GM10266 (cell line): ENCODE measurements around the gene USP8.
"Not testable (repeated sequence)": the region's sequence is repeated elsewhere in the genome, so short reads cannot be mapped to it uniquely, and the experiment has no call there.

ENCODE experiments used
- DNase-seq: peaks from one replicate; pipeline ENCODE4 v3.0.0; 2012; ENCODE audit errors: extremely low spot score
- CTCF ChIP-seq: IDR thresholded peaks from 2 replicates; pipeline ENCODE4 v1.5.1; 2012; ENCODE audit warnings: mild to moderate bottlenecking, low read depth; ENCODE audit not compliant: control insufficient read depth, insufficient read depth; ENCODE audit errors: missing control alignments

USP8 gene

GRCh38 chr15:50390554-50391264 lies 33.5 kb upstream of the USP8 start:
- no peak for DNase-seq
- TF ChIP-seq CTCF, result no peak

GRCh38 chr15:50391561-50391960 lies 32.6 kb upstream of the USP8 start:
- not testable (repeated sequence) for DNase-seq

GRCh38 chr15:50411870-50412269 lies 12.3 kb upstream of the USP8 start:
- no peak for DNase-seq
- no peak for TF ChIP-seq CTCF

- no peak for TF ChIP-seq CTCF
- DNase-seq, result no peak
Observed at GRCh38 chr15:50414624-50415023, 9.6 kb upstream of the USP8 start.

GRCh38 chr15:50415752-50416404 lies 8.3 kb upstream of the USP8 start:
- DNase-seq, result no peak
- TF ChIP-seq CTCF, result no peak

GRCh38 chr15:50416890-50417289 lies 7.3 kb upstream of the USP8 start:
- DNase-seq, result no peak
- no peak for TF ChIP-seq CTCF

- DNase-seq, result no peak
- no peak for TF ChIP-seq CTCF
Observed at GRCh38 chr15:50418041-50418583, 6.1 kb upstream of the USP8 start.
